Bronchial epithelial cell (primary cell): ENCODE data around the gene NHSL1. TPM values are rescaled to one million over a fixed set of nuclear protein-coding genes. Genes with fewer than 3 reads are reported as not detected.

Experiments
- DNase-seq: peaks from one replicate; pipeline ENCODE4 v3.0.0-alpha.2; 2010; ENCODE audit warnings: low read depth
- FAIRE-seq: peaks from 2 replicates; lab custom pipeline; 2011; peaks lifted over from hg19 to GRCh38; lab: Jason Lieb, UNC
- H3K27me3 ChIP-seq: 2 replicates; pipeline ENCODE4 v1.5.1; 2011; ENCODE audit warnings: low read length; ENCODE audit not compliant: control insufficient read depth, insufficient read depth
- H3K36me3 ChIP-seq: 2 replicates; pipeline ENCODE4 v1.5.1; 2011; ENCODE audit warnings: low read length; ENCODE audit not compliant: control insufficient read depth, insufficient read depth
- H3K4me3 ChIP-seq: 2 replicates; pipeline ENCODE4 v1.5.1; 2011; ENCODE audit warnings: mild to moderate bottlenecking, low read depth, low read length, control low read depth
- CTCF ChIP-seq: IDR thresholded peaks from 2 replicates; pipeline ENCODE4 v1.5.1; 2011; ENCODE audit warnings: mild to moderate bottlenecking, moderate library complexity, low read length, control low read depth, inconsistent platforms; ENCODE audit not compliant: insufficient read depth, severe bottlenecking
- total RNA-seq: library from RNA; depleted of rRNA; stranded (reverse); fragments of >200 nt; gene quantifications from 2 replicates; pipeline ENCODE4 v1.2.1, GENCODE V29; 2014

Gene NHSL1
- total RNA-seq, 1 donor from 2014 or later = 6.3 TPM

GRCh38 chr6:138486249-138487101, 12.8 kb downstream of the NHSL1 start:
- no peak for TF ChIP-seq CTCF
- FAIRE-seq = no peak

GRCh38 chr6:138485586-138486248, 13.6 kb downstream of the NHSL1 start:
- Histone ChIP-seq H3K27me3 (no peaks in the 10 kb centered on the region), H3K4me3 (no peak overlapping the region), H3K36me3 (peaks cover 1% of the 10 kb centered on the region)
- no peak for TF ChIP-seq CTCF
- DNase-seq (no peak), FAIRE-seq (no peak)

More at GRCh38 chr6:138486249-138487101, 12.8 kb downstream of the NHSL1 start:
- Histone ChIP-seq H3K4me3 (no peak overlapping the region), H3K27me3 (no peaks in the 10 kb centered on the region), H3K36me3 (peaks cover 1% of the 10 kb centered on the region)
- peak; percentile 53 for DNase-seq

- Histone ChIP-seq H3K36me3 (peaks cover 1% of the 10 kb centered on the region), H3K27me3 (no peaks in the 10 kb centered on the region), H3K4me3 (no peak overlapping the region)
- FAIRE-seq (peak; percentile 64), DNase-seq (no peak)
- no peak for TF ChIP-seq CTCF
Measured at GRCh38 chr6:138485005-138485545, 14.2 kb downstream of the NHSL1 start.

- no peak for DNase-seq
- TF ChIP-seq CTCF = no peak
- no peak for FAIRE-seq
- no peaks in the 10 kb centered on the region for H3K27me3 ChIP-seq
- H3K36me3 ChIP-seq = peaks cover 1% of the 10 kb centered on the region
- H3K4me3 ChIP-seq = no peak overlapping the region
Measured at GRCh38 chr6:138484018-138484731, 15.1 kb downstream of the NHSL1 start.

GRCh38 chr6:138482816-138483215, 16.5 kb downstream of the NHSL1 start:
- Histone ChIP-seq H3K27me3 (no peaks in the 10 kb centered on the region), H3K36me3 (no peaks in the 10 kb centered on the region), H3K4me3 (no peak overlapping the region)
- TF ChIP-seq CTCF = no peak
- DNase-seq = no peak
- FAIRE-seq = no peak
